Astrocyte (in vitro differentiated cells and primary cell): ENCODE results near the gene RAB40A. TPM values are rescaled to one million over a fixed set of nuclear protein-coding genes. Genes with fewer than 3 reads are reported as not detected.
"Not testable (repeated sequence)": the region's sequence is repeated elsewhere in the genome, so short reads cannot be mapped to it uniquely, and the experiment has no call there.

ENCODE experiments used
- DNase-seq: peaks from one replicate; pipeline ENCODE4 v3.0.0-alpha.2; 2010; ENCODE audit warnings: low read depth
- FAIRE-seq: peaks from 2 replicates; lab custom pipeline; 2011; peaks lifted over from hg19 to GRCh38; lab: Jason Lieb, UNC
- H2AFZ ChIP-seq: 2 replicates; pipeline ENCODE4 v1.6.0; 2012; ENCODE audit warnings: low read depth, low read length, inconsistent platforms
- H3K27ac ChIP-seq: 2 replicates; pipeline ENCODE4 v1.5.1; 2011; ENCODE audit warnings: low read depth, low read length, inconsistent platforms
- H3K27me3 ChIP-seq: 2 replicates; pipeline ENCODE4 v1.6.0; 2011; ENCODE audit warnings: low read length, inconsistent platforms; ENCODE audit not compliant: insufficient read depth
- H3K36me3 ChIP-seq: 2 replicates; pipeline ENCODE4 v1.5.1; 2011; ENCODE audit warnings: low read length, inconsistent platforms; ENCODE audit not compliant: insufficient read depth
- H3K4me1 ChIP-seq: 2 replicates; pipeline ENCODE4 v1.5.1; 2011; ENCODE audit warnings: low read length, inconsistent platforms; ENCODE audit not compliant: insufficient read depth
- H3K4me2 ChIP-seq: 2 replicates; pipeline ENCODE4 v1.6.0; 2012; ENCODE audit warnings: low read length, inconsistent platforms
- H3K4me3 ChIP-seq: 2 replicates; pipeline ENCODE4 v1.5.1; 2011; ENCODE audit warnings: low read depth, mild to moderate bottlenecking, low read length, inconsistent platforms; ENCODE audit not compliant: insufficient read depth
- H3K79me2 ChIP-seq: 2 replicates; pipeline ENCODE4 v1.6.0; 2012; ENCODE audit warnings: mild to moderate bottlenecking, low read length, inconsistent platforms; ENCODE audit not compliant: insufficient read depth
- H3K9ac ChIP-seq: 2 replicates; pipeline ENCODE4 v1.6.0; 2012; ENCODE audit warnings: mild to moderate bottlenecking, low read length, inconsistent platforms
- H3K9me3 ChIP-seq: 2 replicates; pipeline ENCODE4 v1.5.1; 2012; ENCODE audit warnings: low read depth, mild to moderate bottlenecking, low read length, inconsistent platforms; ENCODE audit not compliant: insufficient read depth
- H4K20me1 ChIP-seq: 2 replicates; pipeline ENCODE4 v1.6.0; 2012; ENCODE audit warnings: low read length, inconsistent platforms; ENCODE audit not compliant: insufficient read depth
- H3K27ac Mint-ChIP-seq: one replicate; pipeline ENCODE4 v1.8.0; 2021; ENCODE audit warnings: mild to moderate bottlenecking, mixed read lengths; ENCODE audit not compliant: unreplicated experiment
- H3K27me3 Mint-ChIP-seq: one replicate; pipeline ENCODE4 v1.8.0; 2021; ENCODE audit warnings: low read depth, mixed read lengths; ENCODE audit not compliant: unreplicated experiment
- H3K36me3 Mint-ChIP-seq: one replicate; pipeline ENCODE4 v1.8.0; 2021; ENCODE audit warnings: low read depth, mixed read lengths; ENCODE audit not compliant: unreplicated experiment
- H3K4me1 Mint-ChIP-seq: one replicate; pipeline ENCODE4 v1.8.0; 2021; ENCODE audit warnings: low read depth, mixed read lengths; ENCODE audit not compliant: unreplicated experiment
- H3K4me3 Mint-ChIP-seq: one replicate; pipeline ENCODE4 v1.8.0; 2021; ENCODE audit warnings: mild to moderate bottlenecking, moderate library complexity, mixed read lengths; ENCODE audit not compliant: unreplicated experiment
- H3K9me3 Mint-ChIP-seq: one replicate; pipeline ENCODE4 v1.8.0; 2021; ENCODE audit warnings: mild to moderate bottlenecking, mixed read lengths; ENCODE audit not compliant: unreplicated experiment
- CTCF ChIP-seq: IDR thresholded peaks from 2 replicates; pipeline ENCODE4 v1.5.1; 2011; ENCODE audit warnings: low read depth, mild to moderate bottlenecking, inconsistent platforms, low read length, moderate library complexity; ENCODE audit not compliant: insufficient read depth
- EZH2 ChIP-seq: IDR thresholded peaks from 2 replicates; pipeline ENCODE4 v1.6.1; 2012; ENCODE audit warnings: mild to moderate bottlenecking, low read length, inconsistent platforms; ENCODE audit not compliant: insufficient read depth
- total RNA-seq: library from RNA; stranded (reverse); gene quantifications from 2 replicates; pipeline ENCODE4 v1.2.1, GENCODE V29; 2021

Gene RAB40A
- total RNA-seq, 1 donor from 2014 or later = 0.07 TPM

- H3K79me2 ChIP-seq = no peaks in the 10 kb centered on the region
- no peak overlapping the region for H2AFZ ChIP-seq
- no peak overlapping the region for H3K27ac ChIP-seq
- no peak overlapping the region for H3K27ac Mint-ChIP-seq
- TF ChIP-seq EZH2 (no peak), CTCF (no peak)
- no peaks in the 10 kb centered on the region for H3K9me3 ChIP-seq
- H3K4me1 Mint-ChIP-seq = no peaks in the 10 kb centered on the region
- FAIRE-seq (peak; percentile 93), DNase-seq (peak; percentile 16)
- H3K27me3 ChIP-seq = no peaks in the 10 kb centered on the region
- peaks cover 5% of the 10 kb centered on the region for H3K4me1 ChIP-seq
- no peaks in the 10 kb centered on the region for H3K27me3 Mint-ChIP-seq
- H3K36me3 ChIP-seq = no peaks in the 10 kb centered on the region
- peak overlapping the region; percentile 39 for H3K4me2 ChIP-seq
- no peaks in the 10 kb centered on the region for H3K36me3 Mint-ChIP-seq
- no peaks in the 10 kb centered on the region for H4K20me1 ChIP-seq
- H3K9me3 Mint-ChIP-seq = no peaks in the 10 kb centered on the region
- H3K4me3 Mint-ChIP-seq = no peak overlapping the region
- H3K9ac ChIP-seq = no peak overlapping the region
- no peak overlapping the region for H3K4me3 ChIP-seq
Observed at GRCh38 chrX:103503163-103503852, 16.0 kb downstream of the RAB40A start.

GRCh38 chrX:103498786-103499185, 20.5 kb downstream of the RAB40A start:
- Histone ChIP-seq H4K20me1 (no peaks in the 10 kb centered on the region), H3K9ac (no peak overlapping the region), H3K27me3 (no peaks in the 10 kb centered on the region), H3K4me2 (no peak overlapping the region), H3K27ac (no peak overlapping the region), H3K36me3 (no peaks in the 10 kb centered on the region), H3K4me1 (peaks cover 5% of the 10 kb centered on the region), H2AFZ (no peak overlapping the region), H3K4me3 (no peak overlapping the region), H3K9me3 (no peaks in the 10 kb centered on the region), H3K79me2 (no peaks in the 10 kb centered on the region)
- Mint-ChIP-seq H3K27ac (no peak overlapping the region), H3K9me3 (no peaks in the 10 kb centered on the region), H3K36me3 (no peaks in the 10 kb centered on the region), H3K27me3 (no peaks in the 10 kb centered on the region), H3K4me1 (no peaks in the 10 kb centered on the region), H3K4me3 (no peak overlapping the region)
- FAIRE-seq (no peak), DNase-seq (no peak)
- TF ChIP-seq CTCF = no peak
- TF ChIP-seq EZH2 = no peak

- no peaks in the 10 kb centered on the region for H4K20me1 ChIP-seq
- no peaks in the 10 kb centered on the region for H3K4me1 ChIP-seq
- H3K4me3 ChIP-seq = no peak overlapping the region
- H3K27me3 ChIP-seq = no peaks in the 10 kb centered on the region
- Mint-ChIP-seq H3K27me3 (no peaks in the 10 kb centered on the region), H3K4me1 (no peaks in the 10 kb centered on the region), H3K9me3 (no peaks in the 10 kb centered on the region), H3K27ac (no peak overlapping the region), H3K36me3 (no peaks in the 10 kb centered on the region), H3K4me3 (no peak overlapping the region)
- DNase-seq = no peak
- H3K36me3 ChIP-seq = no peaks in the 10 kb centered on the region
- TF ChIP-seq EZH2 = no peak
- no peak for TF ChIP-seq CTCF
- H2AFZ ChIP-seq = no peak overlapping the region
- no peak overlapping the region for H3K27ac ChIP-seq
- no peaks in the 10 kb centered on the region for H3K79me2 ChIP-seq
- no peak overlapping the region for H3K4me2 ChIP-seq
- H3K9ac ChIP-seq = no peak overlapping the region
- no peaks in the 10 kb centered on the region for H3K9me3 ChIP-seq
- peak; percentile 92 for FAIRE-seq
Observed at GRCh38 chrX:103495786-103496185, 23.5 kb downstream of the RAB40A start.

GRCh38 chrX:103493578-103493977, 25.7 kb downstream of the RAB40A start:
- H3K27me3 Mint-ChIP-seq, H2AFZ ChIP-seq, H3K4me2 ChIP-seq, H3K4me3 Mint-ChIP-seq, FAIRE-seq, H3K36me3 Mint-ChIP-seq, H4K20me1 ChIP-seq, H3K4me1 ChIP-seq, H3K9me3 Mint-ChIP-seq, H3K79me2 ChIP-seq, H3K36me3 ChIP-seq, H3K9me3 ChIP-seq, H3K4me3 ChIP-seq, DNase-seq, H3K9ac ChIP-seq, H3K27ac Mint-ChIP-seq, H3K27ac ChIP-seq, H3K27me3 ChIP-seq, H3K4me1 Mint-ChIP-seq: not testable (repeated sequence)
